ENCODE measurements around the gene MASP1.
"Not testable (repeated sequence)": the region's sequence is repeated elsewhere in the genome, so short reads cannot be mapped to it uniquely, and the experiment has no call there.

MASP1 gene

GRCh38 chr3:187263270-187263669, 28.3 kb downstream of the MASP1 start:
- DNase-seq = no peak

DNA sequence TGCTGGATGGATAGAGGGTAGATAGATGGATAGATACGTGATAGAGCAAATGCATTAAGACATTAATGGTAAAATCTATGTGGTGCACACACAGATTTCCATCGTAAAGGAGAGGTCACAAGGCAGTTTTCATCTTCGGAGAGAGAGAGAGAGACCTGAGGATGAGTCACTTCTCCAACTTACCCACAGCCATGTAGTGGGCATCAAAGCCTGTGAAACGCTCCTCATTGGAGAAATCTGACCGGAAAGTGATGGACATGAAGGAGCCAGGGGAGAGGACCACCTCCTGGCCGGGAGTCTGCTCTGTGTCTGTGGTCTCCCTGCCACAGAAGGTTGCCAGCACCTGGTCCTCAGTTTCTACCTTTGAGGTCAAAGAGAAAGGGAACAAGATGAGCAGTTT, 29.2 kb downstream of the MASP1 start:
- DNase-seq = no peak

DNA sequence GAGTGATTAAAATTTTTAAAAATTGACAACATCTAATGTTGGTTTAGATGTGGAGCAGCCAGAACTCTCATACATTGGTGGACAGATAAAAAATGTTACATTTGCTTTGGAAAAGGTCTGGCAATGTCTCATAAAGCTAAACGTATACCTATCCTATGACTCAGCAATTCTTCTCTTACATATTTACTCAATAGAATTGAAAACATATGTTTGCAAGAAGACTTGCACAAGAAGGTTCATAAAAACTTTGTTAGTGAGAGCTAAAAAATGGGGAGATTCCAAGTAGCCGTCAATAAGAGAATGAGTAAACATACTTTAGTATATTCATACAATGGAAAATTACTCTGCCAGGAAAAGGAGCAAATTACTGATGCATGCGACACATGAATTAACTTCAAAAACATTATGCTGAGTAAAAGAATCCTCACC, 30.0 kb downstream of the MASP1 start:
- no peak for DNase-seq

DNA sequence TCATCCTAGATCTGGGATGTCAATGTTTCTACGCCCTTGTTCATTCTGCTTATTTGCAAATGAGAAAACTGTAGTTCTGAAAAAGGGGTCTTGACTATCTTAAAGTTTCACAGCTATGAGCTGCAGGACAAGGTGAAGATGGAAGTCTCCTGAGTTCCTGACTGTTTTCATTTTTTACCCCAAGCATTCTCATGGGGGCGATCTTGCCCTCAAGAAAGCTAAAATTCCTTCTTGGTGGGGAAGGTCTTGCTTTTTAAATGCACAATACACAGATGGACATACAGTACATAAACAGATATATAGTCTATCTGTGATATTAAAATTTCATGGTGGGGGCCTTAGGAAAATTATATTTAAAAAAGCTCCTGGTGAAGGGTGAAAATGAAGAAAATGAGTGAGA, 32.4 kb downstream of the MASP1 start:
- no peak for DNase-seq

DNA sequence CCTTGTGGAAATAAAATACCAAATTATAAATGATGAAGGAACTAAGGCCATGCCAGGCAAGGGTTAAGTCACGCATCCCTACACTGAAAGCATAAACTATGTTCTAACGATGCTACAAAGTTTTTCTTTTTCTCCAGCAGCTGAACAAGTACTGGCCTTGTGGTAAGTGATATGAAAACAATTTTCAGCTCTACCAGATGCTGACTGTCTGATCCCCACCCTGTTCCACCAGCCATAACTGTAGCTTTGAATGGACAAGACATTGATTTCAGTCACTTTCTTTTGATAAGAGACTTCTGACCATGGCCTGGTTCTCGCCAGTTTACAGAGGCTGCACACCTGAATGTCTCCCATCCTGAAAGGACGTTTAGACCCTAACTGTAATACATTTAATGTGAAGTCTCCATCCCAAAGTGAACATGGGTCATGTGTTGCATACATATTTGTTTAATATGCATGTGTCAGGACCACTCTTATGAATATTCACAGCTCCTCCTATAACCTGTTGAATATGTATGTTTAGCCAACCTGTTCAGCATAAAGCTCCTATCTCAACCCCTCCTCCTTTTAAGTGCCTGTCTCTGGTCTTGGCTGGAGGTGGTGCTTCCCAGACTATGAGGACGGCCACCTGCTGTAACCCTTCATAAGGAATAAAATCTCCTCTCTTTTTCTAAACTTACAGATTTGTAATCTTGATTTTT, 33.4 kb downstream of the MASP1 start:
- no peak for DNase-seq

DNA sequence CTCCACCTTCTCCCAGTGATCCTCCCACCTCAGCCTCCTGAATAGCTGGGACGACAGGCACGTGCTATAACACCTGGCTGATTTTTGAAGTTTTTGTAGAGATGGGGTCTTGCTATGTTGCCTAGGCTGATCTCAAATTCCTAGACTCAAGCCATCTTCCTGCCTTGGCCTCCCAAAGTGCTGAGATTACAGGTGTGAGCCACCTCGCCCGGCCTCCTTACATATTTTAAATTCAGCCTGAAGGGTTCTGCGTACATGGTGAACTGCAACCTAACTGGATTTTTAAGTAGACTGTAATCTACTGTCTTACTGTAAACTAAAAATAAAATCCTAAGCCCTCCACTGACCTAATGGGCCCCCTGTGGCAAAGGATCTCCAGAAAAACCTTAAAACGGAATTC, 34.1 kb downstream of the MASP1 start:
- DNase-seq = no peak

DNA sequence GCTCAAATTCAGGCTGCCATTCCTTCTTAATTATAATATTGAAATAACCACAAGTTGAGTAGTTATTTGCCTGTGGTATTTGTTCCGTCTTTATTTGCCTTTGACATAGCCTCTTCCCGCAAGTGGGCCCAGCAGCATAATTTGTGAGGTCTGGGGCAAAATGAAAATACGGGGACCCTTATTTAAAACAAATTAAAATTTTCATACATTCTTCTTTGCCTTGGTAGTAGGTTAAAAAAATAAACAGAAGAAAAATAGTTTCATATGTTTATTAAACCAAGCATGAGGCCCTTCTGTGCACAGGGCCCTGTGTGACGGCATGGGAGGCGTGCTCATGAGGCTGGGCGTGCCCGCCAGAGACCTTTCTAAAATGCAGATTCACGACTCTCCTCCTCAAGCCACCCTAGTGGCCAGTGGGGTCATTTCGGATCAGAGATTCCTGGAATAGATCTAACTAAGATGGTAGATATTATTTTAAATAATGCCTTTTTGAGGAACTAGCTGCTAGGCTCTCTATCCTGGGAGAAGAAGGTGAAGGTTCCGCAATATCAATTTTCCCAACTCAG, 35.4 kb downstream of the MASP1 start:
- no peak for DNase-seq

DNA sequence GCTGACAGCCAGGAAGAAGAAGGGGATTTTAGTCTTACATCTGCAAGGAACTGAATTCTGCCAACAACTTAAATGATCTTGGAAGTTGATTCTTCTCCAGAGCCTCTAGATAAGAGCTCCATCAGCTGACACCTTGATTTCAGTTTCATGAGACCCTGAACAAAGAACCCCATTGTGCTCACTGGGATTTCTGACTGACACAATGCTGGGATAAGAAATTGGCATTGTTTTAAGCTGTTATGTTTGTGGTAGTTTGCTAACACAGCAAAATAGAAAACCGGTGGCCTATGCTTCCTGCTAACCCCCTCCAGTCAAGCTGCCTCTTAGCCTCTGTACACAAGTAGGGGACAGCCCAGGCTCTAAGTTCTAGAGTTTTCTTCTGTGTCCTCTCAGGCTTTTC, 36.2 kb downstream of the MASP1 start:
- DNase-seq = no peak

DNA sequence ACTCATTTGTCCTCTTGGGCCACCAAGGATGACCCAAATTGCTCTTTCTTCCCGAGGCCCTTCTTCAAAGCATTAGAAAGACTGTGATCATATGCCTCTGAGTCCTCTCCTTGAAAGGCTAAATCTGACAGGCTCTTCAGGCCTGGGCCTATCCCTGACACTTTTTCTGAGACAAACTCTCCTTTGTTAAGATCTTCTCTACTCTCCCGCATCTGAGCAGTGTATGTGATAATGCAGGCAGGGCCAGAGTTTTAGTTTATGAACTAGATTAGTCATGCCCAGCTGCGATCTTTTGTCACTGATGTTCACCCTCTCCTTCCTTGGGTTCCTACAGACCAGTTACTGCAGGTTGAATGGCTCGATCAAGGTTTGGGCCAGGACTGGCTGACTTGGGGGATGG, 39.2 kb downstream of the MASP1 start:
- DNase-seq = no peak

- DNase-seq = no peak
Observed at GRCh38 chr3:187251599-187251998, 39.9 kb downstream of the MASP1 start.

GRCh38 chr3:187247398-187247797, 44.1 kb downstream of the MASP1 start:
- DNase-seq = no peak

DNA sequence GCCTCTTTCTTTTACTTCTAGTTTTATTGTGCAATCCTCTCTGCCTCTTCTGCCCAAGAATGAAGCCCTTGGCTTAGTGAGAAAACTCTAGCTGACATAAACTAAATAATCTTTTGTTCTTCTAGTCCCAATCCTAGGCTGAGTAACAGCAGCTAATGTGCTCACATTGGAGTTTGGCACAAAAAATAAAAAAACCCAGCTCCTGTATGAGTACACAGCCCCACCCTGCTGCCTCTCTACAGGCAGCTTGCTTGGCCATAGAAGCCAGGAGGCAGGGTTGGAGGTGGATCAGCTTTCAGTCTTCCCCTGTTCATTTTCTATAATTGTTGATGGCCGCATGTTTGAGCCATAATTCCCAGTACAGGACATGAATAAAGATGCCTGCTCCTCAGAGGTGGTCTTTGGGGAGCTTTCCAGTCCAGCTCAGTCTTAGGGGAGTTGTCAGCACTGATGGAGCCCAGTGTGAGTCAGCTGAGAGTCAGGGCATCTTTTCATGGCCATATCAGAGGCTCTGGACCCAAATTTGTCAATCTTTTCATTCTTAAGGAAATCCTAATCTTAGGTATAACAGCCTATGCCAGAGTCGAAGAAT, 47.5 kb downstream of the MASP1 start:
- no peak for DNase-seq

DNA sequence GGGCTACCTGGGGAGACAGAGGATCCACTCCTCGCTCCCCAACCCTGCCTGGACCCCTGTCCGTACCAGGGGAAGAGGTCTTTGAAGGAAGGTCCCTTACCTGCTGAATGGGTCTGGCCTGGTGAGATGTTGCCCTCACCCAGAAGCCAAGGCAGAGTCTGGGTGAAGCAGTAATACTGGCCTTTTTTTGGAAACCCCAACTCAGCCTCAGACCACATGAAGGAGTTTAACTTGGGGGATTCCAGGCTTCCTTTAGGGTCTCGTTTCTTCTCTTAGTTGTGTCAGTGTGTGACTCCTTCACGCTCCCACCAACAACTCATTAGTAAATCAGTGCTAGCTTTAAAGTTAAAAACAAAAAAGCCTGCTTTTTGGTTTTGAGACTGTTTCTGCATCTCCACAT, 48.6 kb downstream of the MASP1 start:
- no peak for DNase-seq

DNA sequence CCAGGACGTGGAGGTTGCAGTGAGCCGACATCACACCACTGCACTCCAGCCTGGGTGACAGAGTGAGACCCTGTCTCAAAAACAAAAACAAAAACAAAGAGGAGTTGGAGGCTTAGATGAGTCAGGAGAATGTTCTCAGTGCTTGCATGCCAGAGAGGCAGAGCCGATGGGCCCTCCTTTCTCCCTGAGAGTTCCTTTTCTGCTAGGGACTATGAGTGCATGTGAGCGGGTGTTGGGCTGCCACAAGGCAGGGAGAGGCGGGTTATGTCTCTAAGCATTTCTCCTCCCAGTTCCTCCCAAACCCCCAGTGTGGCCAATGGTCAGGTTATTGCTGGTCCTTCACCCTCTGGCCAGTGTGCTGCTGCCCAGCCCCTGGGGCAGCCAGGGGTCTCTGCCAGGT, 49.1 kb downstream of the MASP1 start:
- no peak for DNase-seq

DNA sequence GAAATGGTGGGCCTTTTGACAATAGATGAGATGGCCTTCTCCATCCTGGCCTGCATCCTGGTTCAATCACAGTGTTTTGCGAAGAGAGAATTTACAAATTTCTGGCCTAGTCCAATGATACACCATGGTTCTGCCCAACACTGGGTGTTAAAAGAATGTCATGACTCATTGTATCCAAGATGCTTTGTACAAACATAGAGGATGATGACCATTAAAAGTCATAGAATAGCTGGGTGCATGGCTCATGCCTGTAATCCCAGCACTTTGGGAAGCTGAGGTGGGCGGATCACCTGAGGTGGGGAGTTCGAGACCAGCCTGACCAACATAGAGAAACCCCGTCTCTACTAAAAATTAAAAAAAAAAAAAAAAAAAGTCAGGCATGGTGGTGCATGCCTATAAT, 52.7 kb downstream of the MASP1 start:
- DNase-seq = not testable (repeated sequence)

GRCh38 chr3:187238239-187238638, 53.3 kb downstream of the MASP1 start:
- DNase-seq = no peak

- DNase-seq = no peak
Observed at GRCh38 chr3:187237741-187238140, 53.8 kb downstream of the MASP1 start.

- DNase-seq = no peak
Observed at GRCh38 chr3:187236962-187237361, 54.6 kb downstream of the MASP1 start.

DNA sequence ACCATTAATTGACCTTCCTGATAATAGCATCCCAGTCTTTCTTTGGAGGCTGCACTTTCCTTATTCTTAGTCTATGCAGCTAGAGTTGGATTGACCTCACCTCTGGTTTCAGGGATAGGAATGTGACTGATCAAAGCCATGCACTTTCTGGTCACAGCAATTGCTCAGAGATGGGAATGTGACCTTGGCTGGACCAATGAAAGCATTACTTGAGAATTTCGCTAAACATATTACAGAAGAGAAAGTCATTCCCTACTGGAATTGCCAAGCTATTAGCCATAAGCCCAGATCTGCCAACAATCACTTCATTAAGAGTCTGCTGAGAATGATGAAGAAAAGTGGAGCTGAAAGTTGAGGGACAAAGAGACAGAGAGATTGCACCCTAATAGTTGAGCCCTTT, 61.5 kb downstream of the MASP1 start:
- no peak for DNase-seq

DNA sequence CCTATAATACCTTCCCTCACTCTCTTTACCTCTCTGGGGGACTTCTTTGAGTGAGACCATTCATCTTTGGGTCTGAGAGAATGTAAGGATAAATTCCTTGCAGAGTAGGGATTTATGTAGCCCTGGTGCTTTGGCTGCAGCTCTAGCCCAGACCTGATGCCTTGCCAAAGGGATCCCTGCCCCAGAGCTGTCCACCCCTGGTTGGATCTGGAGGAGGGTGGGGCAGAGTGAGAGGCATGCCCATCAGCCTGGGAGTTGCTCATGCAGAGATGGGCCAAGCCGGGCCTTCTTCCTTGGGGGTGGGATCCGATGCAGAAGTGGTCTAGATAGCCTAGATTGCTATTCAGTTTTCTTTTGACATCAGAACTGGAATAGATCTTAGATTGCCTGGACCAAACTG, 62.8 kb downstream of the MASP1 start:
- no peak for DNase-seq

DNA sequence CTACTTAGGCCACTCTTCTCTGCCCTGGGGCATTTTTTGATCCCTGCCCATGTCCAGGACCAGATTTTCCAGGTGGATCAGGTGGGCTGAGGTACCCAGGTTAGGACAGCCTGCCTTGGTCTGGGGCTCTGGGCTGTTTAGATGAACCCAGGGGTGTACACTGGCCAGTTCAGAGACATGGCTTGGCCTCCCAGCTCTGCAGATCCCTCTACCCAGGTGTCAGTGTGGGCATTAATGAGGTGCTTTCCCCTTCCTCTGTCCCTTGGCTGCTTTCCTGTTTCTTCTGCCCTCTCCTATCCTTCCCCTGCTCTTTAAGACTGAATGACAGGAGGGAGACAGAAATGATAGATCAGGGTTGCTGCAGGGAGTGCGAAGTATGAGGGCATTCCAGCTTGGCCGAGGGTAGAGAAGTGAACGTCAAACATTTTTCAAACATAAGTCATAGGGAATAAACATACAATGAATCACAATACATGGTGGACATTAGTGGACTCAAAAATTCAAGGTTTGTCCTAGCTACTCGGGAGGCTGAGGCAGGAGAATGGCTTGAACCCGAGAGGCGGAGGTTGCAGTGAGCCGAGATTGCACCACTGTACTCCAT, 63.8 kb downstream of the MASP1 start:
- DNase-seq = no peak

DNA sequence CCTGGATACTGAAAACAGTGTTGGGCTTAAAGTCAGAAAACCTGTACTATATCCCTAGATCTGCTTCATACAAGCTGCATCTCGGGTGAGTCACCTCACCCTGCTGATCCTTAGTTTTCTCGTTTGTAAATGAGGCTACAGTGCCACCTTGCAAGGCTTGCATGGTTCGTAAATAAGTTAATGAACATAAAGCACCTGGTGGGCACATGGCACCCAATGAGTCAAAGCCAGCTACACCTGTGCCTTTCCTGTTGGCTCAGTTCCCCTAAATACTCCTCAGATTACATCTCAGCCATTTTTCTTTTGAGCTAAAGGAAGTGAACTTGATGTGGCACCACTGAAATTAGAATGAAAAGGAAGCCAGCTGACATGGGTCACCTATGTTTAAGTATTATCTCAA, 67.7 kb downstream of the MASP1 start:
- DNase-seq = no peak

DNA sequence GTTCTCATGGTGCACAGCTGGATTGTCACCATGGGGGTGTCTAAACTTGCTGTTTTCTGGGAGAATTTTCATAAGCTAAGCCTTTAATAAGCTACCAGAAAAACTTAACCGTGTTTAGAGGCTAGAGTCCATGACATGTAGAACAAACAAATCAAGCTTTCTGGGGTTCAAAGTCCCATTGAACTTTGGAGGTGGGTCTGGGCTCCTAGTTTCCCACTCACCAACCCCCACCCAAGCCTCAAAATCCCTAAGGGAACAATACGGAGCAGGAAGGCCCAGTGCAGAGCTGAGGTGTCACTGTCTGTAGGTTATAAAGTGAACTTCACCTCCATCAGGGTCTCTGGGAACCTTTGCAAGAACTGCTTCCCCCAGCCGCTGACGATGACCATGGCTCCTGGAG, 68.7 kb downstream of the MASP1 start:
- no peak for DNase-seq

DNA sequence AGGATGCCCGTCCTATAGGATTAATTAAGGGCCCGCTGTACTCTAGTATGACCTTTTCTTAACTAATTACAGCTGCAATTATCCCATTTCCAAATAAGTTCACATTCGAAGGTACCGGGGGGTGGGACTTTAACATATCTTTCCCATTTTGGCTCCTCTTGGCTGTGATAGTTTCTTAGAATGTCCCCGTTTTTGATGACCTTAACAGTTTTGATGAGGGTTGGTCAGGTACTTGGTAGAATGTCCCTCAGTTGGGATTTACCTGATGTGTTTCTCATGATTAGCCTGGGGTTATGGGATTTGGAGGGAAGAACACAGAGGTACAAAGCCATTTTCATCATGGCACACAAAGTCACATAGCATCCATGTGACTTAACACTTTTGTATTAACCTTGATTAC, 76.1 kb downstream of the MASP1 start:
- DNase-seq = no peak

All from AML-193 (cell line).